ENCODE data around the gene NDRG2. TPM values are rescaled to one million over a fixed set of nuclear protein-coding genes. Genes with fewer than 3 reads are reported as not detected.

The NDRG2 gene
- polyA plus RNA-seq, 5 donors, result 123 to 163 (median 138) TPM

GRCh38 chr14:20978687-20979086, 46.2 kb downstream of the NDRG2 start:
- no peak for DNase-seq

DNA sequence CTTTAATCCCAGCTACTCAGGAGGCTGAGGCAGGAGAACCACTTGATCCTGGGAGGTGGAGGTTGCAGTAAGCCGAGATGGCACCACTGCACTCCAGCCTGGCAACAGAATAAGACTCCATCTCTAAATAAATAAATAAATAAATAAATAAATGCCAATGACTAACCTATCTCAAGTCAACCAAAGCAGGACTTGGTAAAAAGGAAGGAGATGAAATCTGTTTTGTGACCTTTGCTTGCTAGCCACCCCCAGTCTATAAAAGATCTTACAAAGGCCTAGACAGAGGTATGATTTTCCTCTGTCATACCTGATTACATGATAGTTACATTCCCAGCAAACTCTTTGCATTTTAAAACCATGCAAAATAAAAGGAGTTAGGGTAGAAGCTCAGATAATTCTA, 48.6 kb downstream of the NDRG2 start:
- DNase-seq, result no peak

- DNase-seq, result no peak
These were observed 51.4 kb downstream of the NDRG2 start for GRCh38 chr14:20973501-20973900.

- no peak for DNase-seq
These were observed 53.2 kb downstream of the NDRG2 start for GRCh38 chr14:20971705-20972021.

- DNase-seq, result peak; percentile 83 to 84
These were observed 53.7 kb downstream of the NDRG2 start for GRCh38 chr14:20970983-20971704.

DNA sequence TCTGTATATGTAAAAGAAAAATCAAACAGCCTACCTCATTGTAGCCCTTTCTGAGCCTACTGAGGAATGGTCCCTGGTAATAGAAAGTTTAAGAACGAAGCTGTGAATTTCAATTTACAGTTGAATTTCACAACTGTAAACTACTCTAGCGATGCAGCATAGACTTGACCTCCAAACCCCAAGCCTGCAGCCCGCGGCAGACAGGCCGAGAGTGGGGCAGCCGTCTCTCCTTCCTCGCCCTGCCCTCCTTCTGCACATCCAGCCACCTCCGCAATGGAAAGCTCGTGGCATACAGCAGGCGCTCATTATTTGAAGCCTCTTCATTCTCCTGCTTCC, 54.2 kb downstream of the NDRG2 start:
- no peak for DNase-seq

DNA sequence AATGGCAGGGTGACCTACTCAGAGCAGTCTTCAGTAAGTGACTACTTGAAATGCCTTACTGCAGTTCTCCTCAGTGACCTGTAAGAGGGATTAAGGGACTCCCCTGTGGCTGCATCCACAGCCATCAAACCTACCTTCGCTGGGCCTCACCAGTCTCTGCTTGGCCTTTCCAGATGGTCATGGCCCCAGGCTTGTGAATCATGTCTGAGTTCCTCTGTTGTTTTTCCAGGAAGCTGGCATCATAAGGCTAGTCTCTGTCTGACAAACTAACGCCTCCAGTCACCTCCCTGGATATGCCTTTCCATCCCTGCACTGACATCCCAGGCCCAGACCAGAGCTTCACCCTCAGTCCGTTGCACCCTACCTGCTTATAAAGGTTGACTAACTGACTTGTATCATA, 55.5 kb downstream of the NDRG2 start:
- DNase-seq, result no peak

Other genes starting within 250 kb of the NDRG2 start
- 1 to 10 TPM; 6.5 to 8.3 (median 7.9) TPM for gene RNASE6, start 243.8 kb downstream of the NDRG2 start, polyA plus RNA-seq (ENCODE audit: insufficient read depth in 1 of 5, insufficient read length in 5 of 5, low replicate concordance in 1 of 5)
- gene RNASE1, start 222.2 kb downstream of the NDRG2 start, polyA plus RNA-seq (ENCODE audit: insufficient read depth in 1 of 5, insufficient read length in 5 of 5, low replicate concordance in 1 of 5), result 100 to 1,000 TPM; 299 to 478 (median 401) TPM
- gene RNASE3, start 133.7 kb downstream of the NDRG2 start, polyA plus RNA-seq (ENCODE audit: insufficient read depth in 1 of 5, insufficient read length in 5 of 5, low replicate concordance in 1 of 5), result 1 to 10 TPM in 1 of 5 donors, under 1 TPM in 3, not detected in 1; 0.44 to 1.6 (median 0.72) TPM
- gene RNASE2, start 69.6 kb downstream of the NDRG2 start, polyA plus RNA-seq (ENCODE audit: insufficient read depth in 1 of 5, insufficient read length in 5 of 5, low replicate concordance in 1 of 5), result 1 to 10 TPM; 1.2 to 2.5 (median 1.8) TPM
- 100 to 1,000 TPM; 104 to 139 (median 116) TPM for gene METTL17, start 35.1 kb downstream of the NDRG2 start, polyA plus RNA-seq (ENCODE audit: insufficient read depth in 1 of 5, insufficient read length in 5 of 5, low replicate concordance in 1 of 5)
- under 1 TPM in 2 of 5 donors, not detected in 3; 0.14 to 0.49 TPM for gene SLC39A2, start 25.8 kb downstream of the NDRG2 start, polyA plus RNA-seq (ENCODE audit: insufficient read depth in 1 of 5, insufficient read length in 5 of 5, low replicate concordance in 1 of 5)
- gene TPPP2, start 5.2 kb upstream of the NDRG2 start, polyA plus RNA-seq (ENCODE audit: insufficient read depth in 1 of 5, insufficient read length in 5 of 5, low replicate concordance in 1 of 5), result under 1 TPM; 0.12 to 0.39 (median 0.23) TPM
- gene RNASE13, start 9.7 kb upstream of the NDRG2 start, polyA plus RNA-seq (ENCODE audit: insufficient read depth in 1 of 5, insufficient read length in 5 of 5, low replicate concordance in 1 of 5), result under 1 TPM in 1 of 5 donors, not detected in 4; 0.16 TPM
- gene RNASE7, start 17.3 kb upstream of the NDRG2 start, polyA plus RNA-seq (ENCODE audit: insufficient read depth in 1 of 5, insufficient read length in 5 of 5, low replicate concordance in 1 of 5), result under 1 TPM in 3 of 5 donors, not detected in 2; 0.12 to 0.13 (median 0.12) TPM
- not detected for gene RNASE8, start 32.8 kb upstream of the NDRG2 start, polyA plus RNA-seq (ENCODE audit: insufficient read depth in 1 of 5, insufficient read length in 5 of 5, low replicate concordance in 1 of 5)
- 10 to 100 TPM; 69.5 to 88.8 (median 83.3) TPM for gene ARHGEF40, start 45.2 kb upstream of the NDRG2 start, polyA plus RNA-seq (ENCODE audit: insufficient read depth in 1 of 5, insufficient read length in 5 of 5, low replicate concordance in 1 of 5)
- 10 to 100 TPM; 28.2 to 49.2 (median 34.2) TPM for gene ZNF219, start 73.6 kb upstream of the NDRG2 start, polyA plus RNA-seq (ENCODE audit: insufficient read depth in 1 of 5, insufficient read length in 5 of 5, low replicate concordance in 1 of 5)
- gene TMEM253, start 76.0 kb upstream of the NDRG2 start, polyA plus RNA-seq (ENCODE audit: insufficient read depth in 1 of 5, insufficient read length in 5 of 5, low replicate concordance in 1 of 5), result 1 to 10 TPM in 3 of 5 donors, under 1 TPM in 2; 0.74 to 2.3 (median 1.0) TPM
- under 1 TPM; 0.03 to 0.36 (median 0.10) TPM for gene OR5AU1, start 131.0 kb upstream of the NDRG2 start, polyA plus RNA-seq (ENCODE audit: insufficient read depth in 1 of 5, insufficient read length in 5 of 5, low replicate concordance in 1 of 5)
- 100 to 1,000 TPM; 694 to 979 (median 852) TPM for gene HNRNPC, start 244.4 kb upstream of the NDRG2 start, polyA plus RNA-seq (ENCODE audit: insufficient read depth in 1 of 5, insufficient read length in 5 of 5, low replicate concordance in 1 of 5)